Stomach (tissue), 9 donors: Measurements from ENCODE around the gene CBX4. TPM values are rescaled to one million over a fixed set of nuclear protein-coding genes. Genes with fewer than 3 reads are reported as not detected.

ENCODE experiments used
- DNase-seq, 2 donors: peaks; one replicate each; pipeline versions ENCODE4 v3.0.0 to v3.0.0-alpha.2; 2013 to 2019
- H3K27ac ChIP-seq, 5 donors: fragments of 200-600 bp in 4 of 5; sonication (generic) in 4 of 5; one replicate each; pipeline ENCODE4 v1.5.1; 2013 to 2019; ENCODE audit warnings: mild to moderate bottlenecking in 1 of 5, moderate library complexity in 1 of 5
- H3K27me3 ChIP-seq, 3 donors: fragments of 200-600 bp; sonication (generic); one replicate each; pipeline ENCODE4 v1.5.1; 2017 to 2019; ENCODE audit warnings: mixed run types in 1 of 3
- H3K36me3 ChIP-seq, 4 donors: fragments of 200-600 bp; sonication (generic); 1 replicate in 3 of 4; 2 replicates in 1 of 4; pipeline ENCODE4 v1.5.1; 2016 to 2019
- H3K4me1 ChIP-seq, 4 donors: fragments of 200-600 bp; sonication (generic); one replicate each; pipeline ENCODE4 v1.5.1; 2016 to 2019
- H3K4me3 ChIP-seq, 4 donors: fragments of 200-600 bp; sonication (generic) in 3 of 4; one replicate each; pipeline ENCODE4 v1.5.1; 2016 to 2019; ENCODE audit warnings: mild to moderate bottlenecking in 1 of 4
- H3K9me3 ChIP-seq, 4 donors: fragments of 200-600 bp; sonication (generic); one replicate each; pipeline ENCODE4 v1.5.1; 2016 to 2019
- CTCF ChIP-seq, 7 experiments: fragments of 450-650 bp in 4 of 7; fragments of 200-600 bp in 3 of 7; sonication (generic) in 3 of 7; IDR thresholded peaks; one replicate each; pipeline ENCODE4 v1.5.1; 2016 to 2019; ENCODE audit warnings: antibody characterized with exemption in 7 of 7, control low read depth in 2 of 7, mild to moderate bottlenecking in 1 of 7
- EP300 ChIP-seq: sonication (generic); formaldehyde crosslinking; IDR thresholded peaks from one replicate; pipeline ENCODE4 v1.6.1; 2017; ENCODE audit warnings: antibody characterized with exemption
- POLR2A ChIP-seq, 4 donors: fragments of 450-650 bp; IDR thresholded peaks; one replicate each; pipeline ENCODE4 v1.6.1; 2016; ENCODE audit warnings: antibody characterized with exemption in 4 of 4, control low read depth in 2 of 4, mild to moderate bottlenecking in 1 of 4, moderate library complexity in 1 of 4
- POLR2AphosphoS5 ChIP-seq, 3 donors: sonication (generic); formaldehyde crosslinking; IDR thresholded peaks; one replicate each; pipeline ENCODE4 v1.6.1; 2016; ENCODE audit warnings: antibody characterized with exemption in 3 of 3
- WGBS, 5 donors: extraction: QIAGEN DNeasy Blood & Tissue Kit in 3 of 5; methylation state at CpG; one replicate each; pipeline versions ENCODE4 v1.1.5 to v1.1.7; 2013 to 2018; 5-methylcytosine and 5-hydroxymethylcytosine counted together
- intact Hi-C: fragments of 100-400 bp; cut with DNase I; formaldehyde crosslinking; loops from one replicate; pipeline ENCODE4 v1.15.1; 2023; ENCODE audit warnings: low total_unique reads
- polyA plus RNA-seq, 3 donors: library from polyadenylated mRNA; stranded (reverse); fragments of 200-250 nt; gene quantifications; one replicate each; pipeline ENCODE4 v1.2.3, GENCODE V29; 2013
- total RNA-seq, 5 donors: library from RNA; depleted of rRNA; stranded (reverse); fragments of >200 nt; gene quantifications; one replicate each; pipeline versions ENCODE4 v1.1.0 to v1.2.3, GENCODE V29; 2014 to 2016
- donor health status: healthy with polysubstance abuse.
- donor health status: Bipolar disorder and iron deficiency.
- donor health status: healthy.

The CBX4 gene
- total and polyA plus RNA-seq, 8 donors: 1.8 to 10.6 (median 8.3) TPM

- Histone ChIP-seq H3K27me3 (peaks cover 53 to 99% (median 81%) of the 10 kb centered on the region in 3 donors), H3K36me3 (no peaks in the 10 kb centered on the region), H3K27ac (no peak overlapping the region), H3K4me3 (peak overlapping the region; percentile 31 to 38 (median 34)), H3K9me3 (no peaks in the 10 kb centered on the region), H3K4me1 (peaks cover 65 to 73% (median 67%) of the 10 kb centered on the region in 4 donors)
- intact Hi-C loops: no loop called here
- TF ChIP-seq POLR2AphosphoS5 (IDR thresholded peaks at IDR 0.05): no peak
- TF ChIP-seq POLR2A (IDR thresholded peaks at IDR 0.05): no peak
- TF ChIP-seq CTCF (IDR thresholded peaks at IDR 0.05): no peak
- no peak for TF ChIP-seq EP300
- peak in 1 of 2 donors; percentile 80 for DNase-seq
- 2 to 12% (median 3%) methylated on average over 8 to 83 of the region's 89 CpGs for WGBS, 5 donors
Observed at GRCh38 chr17:79813297-79814126, 25.7 kb downstream of the CBX4 start.

GRCh38 chr17:79812353-79813258, 26.6 kb downstream of the CBX4 start:
- intact Hi-C loops: no loop called here
- Histone ChIP-seq H3K27ac (no peak overlapping the region), H3K4me3 (peak overlapping the region; percentile 31 to 38 (median 34)), H3K36me3 (no peaks in the 10 kb centered on the region), H3K27me3 (peaks cover 61 to 100% (median 90%) of the 10 kb centered on the region in 3 donors), H3K9me3 (no peaks in the 10 kb centered on the region), H3K4me1 (peaks cover 65 to 75% (median 67%) of the 10 kb centered on the region in 4 donors)
- no peak for TF ChIP-seq CTCF (IDR thresholded peaks at IDR 0.05)
- no peak for TF ChIP-seq POLR2A (IDR thresholded peaks at IDR 0.05)
- TF ChIP-seq EP300: no peak
- no peak for TF ChIP-seq POLR2AphosphoS5 (IDR thresholded peaks at IDR 0.05)
- peak in 1 of 2 donors; percentile 56 for DNase-seq
- WGBS, 5 donors: 7 to 8% (median 7%) methylated on average over 54 to 72 of the region's 72 CpGs

- H3K36me3 ChIP-seq: no peaks in the 10 kb centered on the region
- H3K9me3 ChIP-seq: no peaks in the 10 kb centered on the region
- intact Hi-C loops: no loop called here
- peaks cover 65 to 75% (median 67%) of the 10 kb centered on the region in 4 donors for H3K4me1 ChIP-seq
- no peak overlapping the region for H3K27ac ChIP-seq
- peak overlapping the region in 1 of 4 donors; percentile 19 for H3K4me3 ChIP-seq
- TF ChIP-seq CTCF (IDR thresholded peaks at IDR 0.05) (no peak), POLR2A (IDR thresholded peaks at IDR 0.05) (no peak)
- H3K27me3 ChIP-seq: peaks cover 68 to 100% (median 97%) of the 10 kb centered on the region in 3 donors
- 9 to 15% (median 10%) methylated on average over 19 to 20 of the region's 20 CpGs for WGBS, 5 donors
- DNase-seq: no peak
Observed at GRCh38 chr17:79811868-79812352, 27.3 kb downstream of the CBX4 start.
